ENCODE measurements around the gene PRDM10. TPM values are rescaled to one million over a fixed set of nuclear protein-coding genes. Genes with fewer than 3 reads are reported as not detected.

Gene PRDM10
- total RNA-seq, 1 experiment from 2014 or later = 18.1 TPM

- intact Hi-C loops (cut with micrococcal nuclease; ENCODE audit: unreplicated experiment) = no loop called here
- no peak for TF ChIP-seq EZH2 (IDR thresholded peaks at IDR 0.05; ENCODE audit: borderline replicate concordance, low read depth, low read length, poor library complexity, severe bottlenecking)
- no peak for TF ChIP-seq CTCF (conservative IDR thresholded peaks at IDR 0.05; ENCODE audit: low read depth, low read length)
- POLR2A ChIA-PET (ENCODE audit: low non-redundant PET) = no interaction called here
- BruUV-seq (replicated peaks) = no TSS peak
- Histone ChIP-seq H3K4me1 (ENCODE audit: insufficient read depth, low read length, poor library complexity, severe bottlenecking) (no peaks in the 10 kb centered on the region), H3K27ac (ENCODE audit: low read depth, low read length, poor library complexity, severe bottlenecking) (no peak overlapping the region), H3K9me3 (ENCODE audit: low read depth, low read length, poor library complexity, severe bottlenecking) (no peaks in the 10 kb centered on the region), H3K4me3 (ENCODE audit: low read depth, low read length, poor library complexity, severe bottlenecking) (no peak overlapping the region), H3K36me3 (ENCODE audit: insufficient read depth, low read length, poor library complexity, severe bottlenecking) (no peaks in the 10 kb centered on the region), H3K27me3 (replicated peaks; ENCODE audit: insufficient read depth, low read depth, low read length, poor library complexity) (no peaks in the 10 kb centered on the region)
- DNase-seq (ENCODE audit: low spot score) = no peak
- CTCF ChIA-PET = no interaction called here
These were observed 63.9 kb downstream of the PRDM10 start for GRCh38 chr11:129938764-129939163.

- DNase-seq (ENCODE audit: low spot score) = peak; percentile 26
- POLR2A ChIA-PET (ENCODE audit: low non-redundant PET) = no interaction called here
- no peak for TF ChIP-seq CTCF (conservative IDR thresholded peaks at IDR 0.05; ENCODE audit: low read depth, low read length)
- TF ChIP-seq EZH2 (IDR thresholded peaks at IDR 0.05; ENCODE audit: borderline replicate concordance, low read depth, low read length, poor library complexity, severe bottlenecking) = no peak
- H3K27me3 ChIP-seq (replicated peaks; ENCODE audit: insufficient read depth, low read depth, low read length, poor library complexity) = no peaks in the 10 kb centered on the region
- CTCF ChIA-PET = no interaction called here
- BruUV-seq (replicated peaks) = no TSS peak
- H3K9me3 ChIP-seq (ENCODE audit: low read depth, low read length, poor library complexity, severe bottlenecking) = no peaks in the 10 kb centered on the region
- no peaks in the 10 kb centered on the region for H3K36me3 ChIP-seq (ENCODE audit: insufficient read depth, low read length, poor library complexity, severe bottlenecking)
- no peak overlapping the region for H3K27ac ChIP-seq (ENCODE audit: low read depth, low read length, poor library complexity, severe bottlenecking)
- H3K4me3 ChIP-seq (ENCODE audit: low read depth, low read length, poor library complexity, severe bottlenecking) = no peak overlapping the region
- no peaks in the 10 kb centered on the region for H3K4me1 ChIP-seq (ENCODE audit: insufficient read depth, low read length, poor library complexity, severe bottlenecking)
- intact Hi-C loops (cut with micrococcal nuclease; ENCODE audit: unreplicated experiment) = no loop called here
These were observed 64.9 kb downstream of the PRDM10 start for GRCh38 chr11:129937592-129938238.

GRCh38 chr11:129935723-129936122, 66.9 kb downstream of the PRDM10 start:
- CTCF ChIA-PET = no interaction called here

More at GRCh38 chr11:129935723-129936122, 66.9 kb downstream of the PRDM10 start:
- no peaks in the 10 kb centered on the region for H3K9me3 ChIP-seq (ENCODE audit: low read depth, low read length, poor library complexity, severe bottlenecking)
- no peaks in the 10 kb centered on the region for H3K36me3 ChIP-seq (ENCODE audit: insufficient read depth, low read length, poor library complexity, severe bottlenecking)
- DNase-seq (ENCODE audit: low spot score) = no peak
- no peaks in the 10 kb centered on the region for H3K4me1 ChIP-seq (ENCODE audit: insufficient read depth, low read length, poor library complexity, severe bottlenecking)
- no TSS peak for BruUV-seq (replicated peaks)
- POLR2A ChIA-PET (ENCODE audit: low non-redundant PET) = interaction anchor here (0.6 kb wide), 1 partner anchor 114 kb away, joined by 4 read pairs; no protein-coding TSS in a partner anchor
- no peak overlapping the region for H3K4me3 ChIP-seq (ENCODE audit: low read depth, low read length, poor library complexity, severe bottlenecking)
- H3K27ac ChIP-seq (ENCODE audit: low read depth, low read length, poor library complexity, severe bottlenecking) = no peak overlapping the region
- no peaks in the 10 kb centered on the region for H3K27me3 ChIP-seq (replicated peaks; ENCODE audit: insufficient read depth, low read depth, low read length, poor library complexity)
- intact Hi-C loops (cut with micrococcal nuclease; ENCODE audit: unreplicated experiment) = no loop called here
- TF ChIP-seq CTCF (conservative IDR thresholded peaks at IDR 0.05; ENCODE audit: low read depth, low read length) (no peak), EZH2 (IDR thresholded peaks at IDR 0.05; ENCODE audit: borderline replicate concordance, low read depth, low read length, poor library complexity, severe bottlenecking) (no peak)

All from A673 (cell line).